HUES6 (cell line): ENCODE measurements around the gene MED31.
A peak's percentile ranks its signal among the peaks of the same experiment; 100 is the strongest.
"Not testable (repeated sequence)": the region's sequence is repeated elsewhere in the genome, so short reads cannot be mapped to it uniquely, and the experiment has no call there.

ENCODE experiments used
- H3K27ac ChIP-seq: 2 replicates; pipeline ENCODE4 v1.7.0; 2013; ENCODE audit warnings: low read depth, mild to moderate bottlenecking, low read length, inconsistent platforms
- H3K27me3 ChIP-seq: 2 replicates; pipeline ENCODE4 v1.6.1; 2013; ENCODE audit warnings: low read length; ENCODE audit not compliant: control insufficient read depth, insufficient read depth
- H3K36me3 ChIP-seq: 2 replicates; pipeline ENCODE4 v1.6.1; 2013; ENCODE audit warnings: low read length; ENCODE audit not compliant: control insufficient read depth, insufficient read depth
- H3K4me1 ChIP-seq: 2 replicates; pipeline ENCODE4 v1.6.1; 2013; ENCODE audit warnings: low read length; ENCODE audit not compliant: control insufficient read depth, insufficient read depth
- H3K4me3 ChIP-seq: 2 replicates; pipeline ENCODE4 v1.5.1; 2013; ENCODE audit warnings: low read depth, low read length
- H3K9ac ChIP-seq: one replicate; pipeline ENCODE4 v1.6.1; 2013; ENCODE audit warnings: mild to moderate bottlenecking, low read length
- H3K9me3 ChIP-seq: 2 replicates; pipeline ENCODE4 v1.6.1; 2013; ENCODE audit warnings: low read depth, low read length; ENCODE audit not compliant: control insufficient read depth, insufficient read depth

The MED31 gene

GRCh38 chr17:6651354-6651918 lies at the start of gene MED31, which contains the start of gene C17orf100:
Gene MED31 (minus strand): TSS chr17:6651605. CDS start chr17:6651528, 77 bp downstream.
Gene C17orf100 (plus strand): TSS chr17:6651762. CDS start chr17:6651914, 152 bp downstream.
- Histone ChIP-seq H3K9me3 (no peaks in the 10 kb centered on the region), H3K4me1 (peaks cover 30% of the 10 kb centered on the region; the same call in 1 of the 2 replicates), H3K9ac (peak within 1 kb of the TSS; percentile 92), H3K27me3 (peaks cover 33% of the 10 kb centered on the region), H3K27ac (peak within 1 kb of the TSS; percentile 56; the same call in 1 of the 2 replicates), H3K36me3 (peaks cover 17% of the 10 kb centered on the region), H3K4me3 (peak within 1 kb of the TSS; percentile 80)

GRCh38 chr17:6700948-6701307 lies 49.5 kb upstream of the MED31 start:
- Histone ChIP-seq H3K27me3 (peaks cover 12% of the 10 kb centered on the region; the same call in 1 of the 2 replicates), H3K4me3 (no peak overlapping the region), H3K9ac (no peak overlapping the region), H3K9me3 (no peaks in the 10 kb centered on the region), H3K36me3 (no peaks in the 10 kb centered on the region), H3K27ac (no peak overlapping the region), H3K4me1 (peaks cover 15% of the 10 kb centered on the region; the same call in 1 of the 2 replicates)

GRCh38 chr17:6699997-6700947 lies 48.9 kb upstream of the MED31 start:
- Histone ChIP-seq H3K4me3 (no peak overlapping the region), H3K27ac (no peak overlapping the region), H3K36me3 (no peaks in the 10 kb centered on the region), H3K4me1 (peaks cover 15% of the 10 kb centered on the region; the same call in 1 of the 2 replicates), H3K9ac (peak overlapping the region; percentile 2), H3K9me3 (no peaks in the 10 kb centered on the region), H3K27me3 (peaks cover 6% of the 10 kb centered on the region; the same call in 1 of the 2 replicates)

- Histone ChIP-seq H3K36me3 (no peaks in the 10 kb centered on the region), H3K27ac (no peak overlapping the region), H3K9ac (no peak overlapping the region), H3K4me3 (no peak overlapping the region), H3K4me1 (peaks cover 15% of the 10 kb centered on the region; the same call in 1 of the 2 replicates), H3K9me3 (no peaks in the 10 kb centered on the region), H3K27me3 (no peaks in the 10 kb centered on the region)
These were observed 46.6 kb upstream of the MED31 start for GRCh38 chr17:6698004-6698403.

GRCh38 chr17:6696906-6697305 lies 45.5 kb upstream of the MED31 start:
- Histone ChIP-seq H3K9ac (no peak overlapping the region), H3K4me1 (peaks cover 15% of the 10 kb centered on the region; the same call in 1 of the 2 replicates), H3K27me3 (0 out of 2 replicates have a peak, but pooled peaks cover 3% of the 10 kb centered on the region), H3K4me3 (no peak overlapping the region), H3K36me3 (no peaks in the 10 kb centered on the region), H3K27ac (no peak overlapping the region), H3K9me3 (no peaks in the 10 kb centered on the region)

- Histone ChIP-seq H3K9me3 (no peaks in the 10 kb centered on the region), H3K27ac (no peak overlapping the region), H3K27me3 (0 out of 2 replicates have a peak, but pooled peaks cover 3% of the 10 kb centered on the region), H3K9ac (no peak overlapping the region), H3K4me3 (no peak overlapping the region), H3K36me3 (no peaks in the 10 kb centered on the region), H3K4me1 (peaks cover 7% of the 10 kb centered on the region; the same call in 1 of the 2 replicates)
These were observed 44.2 kb upstream of the MED31 start for GRCh38 chr17:6695565-6695964.

GRCh38 chr17:6695051-6695450 lies 43.6 kb upstream of the MED31 start:
- Histone ChIP-seq H3K9ac (no peak overlapping the region), H3K27ac (no peak overlapping the region), H3K4me1 (peaks cover 2% of the 10 kb centered on the region; the same call in 1 of the 2 replicates), H3K9me3 (no peaks in the 10 kb centered on the region), H3K27me3 (0 out of 2 replicates have a peak, but pooled peaks cover 3% of the 10 kb centered on the region), H3K4me3 (no peak overlapping the region), H3K36me3 (no peaks in the 10 kb centered on the region)

- not testable (repeated sequence) for H3K4me1 ChIP-seq, H3K9ac ChIP-seq, H3K36me3 ChIP-seq, H3K4me3 ChIP-seq, H3K27ac ChIP-seq, H3K27me3 ChIP-seq, H3K9me3 ChIP-seq
These were observed 40.6 kb upstream of the MED31 start for GRCh38 chr17:6691958-6692357.

GRCh38 chr17:6691546-6691945 lies 40.1 kb upstream of the MED31 start:
- Histone ChIP-seq H3K9ac (no peak overlapping the region), H3K9me3 (no peaks in the 10 kb centered on the region), H3K4me3 (no peak overlapping the region), H3K27me3 (0 out of 2 replicates have a peak, but pooled peaks cover 3% of the 10 kb centered on the region), H3K4me1 (no peaks in the 10 kb centered on the region), H3K36me3 (no peaks in the 10 kb centered on the region), H3K27ac (no peak overlapping the region)

- H3K27ac ChIP-seq: no peak overlapping the region
- H3K4me1 ChIP-seq: no peaks in the 10 kb centered on the region
- no peaks in the 10 kb centered on the region for H3K9me3 ChIP-seq
- no peaks in the 10 kb centered on the region for H3K36me3 ChIP-seq
- H3K27me3 ChIP-seq: 0 out of 2 replicates have a peak, but pooled peaks cover 3% of the 10 kb centered on the region
- no peak overlapping the region for H3K4me3 ChIP-seq
- H3K9ac ChIP-seq: no peak overlapping the region
These were observed 39.2 kb upstream of the MED31 start for GRCh38 chr17:6690641-6691040.

GRCh38 chr17:6688944-6689343 lies 37.5 kb upstream of the MED31 start:
- Histone ChIP-seq H3K4me3 (no peak overlapping the region), H3K9me3 (no peaks in the 10 kb centered on the region), H3K27me3 (0 out of 2 replicates have a peak, but pooled peaks cover 3% of the 10 kb centered on the region), H3K4me1 (peaks cover 4% of the 10 kb centered on the region; the same call in 1 of the 2 replicates), H3K36me3 (no peaks in the 10 kb centered on the region), H3K27ac (no peak overlapping the region), H3K9ac (no peak overlapping the region)
